ENCODE data around the gene INSM1. TPM values are rescaled to one million over a fixed set of nuclear protein-coding genes. Genes with fewer than 3 reads are reported as not detected.
"Not testable (repeated sequence)": the region's sequence is repeated elsewhere in the genome, so short reads cannot be mapped to it uniquely, and the experiment has no call there.

Gene INSM1
- total RNA-seq, 1 experiment from 2014 or later, result not detected

GRCh38 chr20:20343932-20344331 lies 24.0 kb upstream of the INSM1 start:
- H3K36me3 ChIP-seq (ENCODE audit: insufficient read depth, low read length), result no peaks in the 10 kb centered on the region
- H3K9me3 ChIP-seq (ENCODE audit: low read length), result no peaks in the 10 kb centered on the region
- no peaks in the 10 kb centered on the region for H4K20me1 ChIP-seq (ENCODE audit: insufficient read depth, low read depth, low read length)
- H3K9me2 ChIP-seq (replicated peaks; ENCODE audit: insufficient read depth, low read length), result no peaks in the 10 kb centered on the region
- no peak overlapping the region for H3K27ac ChIP-seq (ENCODE audit: low read length)
- no peaks in the 10 kb centered on the region for H3K4me1 ChIP-seq (ENCODE audit: low read length)
- no peak for DNase-seq
- no peak overlapping the region for H3K4me2 ChIP-seq (ENCODE audit: low read depth, low read length, poor library complexity, severe bottlenecking)
- no peaks in the 10 kb centered on the region for H3K27me3 ChIP-seq (ENCODE audit: low read length)
- no peak overlapping the region for H3K9ac ChIP-seq (ENCODE audit: low read length)
- H3K79me2 ChIP-seq (ENCODE audit: low read length), result no peaks in the 10 kb centered on the region
- H2AFZ ChIP-seq (ENCODE audit: low read length), result no peak overlapping the region
- no peak overlapping the region for H3K4me3 ChIP-seq (ENCODE audit: low read length)

GRCh38 chr20:20344476-20344875 lies 23.4 kb upstream of the INSM1 start:
- Histone ChIP-seq H3K9me3 (ENCODE audit: low read length) (no peaks in the 10 kb centered on the region), H3K27ac (ENCODE audit: low read length) (no peak overlapping the region), H3K4me3 (ENCODE audit: low read length) (no peak overlapping the region), H3K4me2 (ENCODE audit: low read depth, low read length, poor library complexity, severe bottlenecking) (no peak overlapping the region), H2AFZ (ENCODE audit: low read length) (no peak overlapping the region), H4K20me1 (ENCODE audit: insufficient read depth, low read depth, low read length) (no peaks in the 10 kb centered on the region), H3K9me2 (replicated peaks; ENCODE audit: insufficient read depth, low read length) (no peaks in the 10 kb centered on the region), H3K27me3 (ENCODE audit: low read length) (no peaks in the 10 kb centered on the region), H3K79me2 (ENCODE audit: low read length) (no peaks in the 10 kb centered on the region), H3K4me1 (ENCODE audit: low read length) (no peaks in the 10 kb centered on the region), H3K36me3 (ENCODE audit: insufficient read depth, low read length) (no peaks in the 10 kb centered on the region), H3K9ac (ENCODE audit: low read length) (no peak overlapping the region)
- no peak for DNase-seq

- Histone ChIP-seq H3K9me2 (replicated peaks; ENCODE audit: insufficient read depth, low read length) (no peaks in the 10 kb centered on the region), H3K9ac (ENCODE audit: low read length) (no peak overlapping the region), H3K79me2 (ENCODE audit: low read length) (no peaks in the 10 kb centered on the region), H3K4me2 (ENCODE audit: low read depth, low read length, poor library complexity, severe bottlenecking) (no peak overlapping the region), H2AFZ (ENCODE audit: low read length) (no peak overlapping the region), H4K20me1 (ENCODE audit: insufficient read depth, low read depth, low read length) (no peaks in the 10 kb centered on the region), H3K4me1 (ENCODE audit: low read length) (no peaks in the 10 kb centered on the region), H3K27ac (ENCODE audit: low read length) (no peak overlapping the region), H3K36me3 (ENCODE audit: insufficient read depth, low read length) (no peaks in the 10 kb centered on the region), H3K27me3 (ENCODE audit: low read length) (no peaks in the 10 kb centered on the region), H3K4me3 (ENCODE audit: low read length) (no peak overlapping the region), H3K9me3 (ENCODE audit: low read length) (peaks cover 7% of the 10 kb centered on the region; the same call in 1 of the 2 replicates)
- DNase-seq, result no peak
These were observed 14.3 kb upstream of the INSM1 start for GRCh38 chr20:20353576-20353975.

- H3K4me1 ChIP-seq (ENCODE audit: low read length); H3K36me3 ChIP-seq (ENCODE audit: insufficient read depth, low read length); H3K9me2 ChIP-seq (replicated peaks; ENCODE audit: insufficient read depth, low read length); H2AFZ ChIP-seq (ENCODE audit: low read length); H3K9me3 ChIP-seq (ENCODE audit: low read length); H4K20me1 ChIP-seq (ENCODE audit: insufficient read depth, low read depth, low read length); H3K27me3 ChIP-seq (ENCODE audit: low read length); H3K4me2 ChIP-seq (ENCODE audit: low read depth, low read length, poor library complexity, severe bottlenecking); H3K27ac ChIP-seq (ENCODE audit: low read length); H3K9ac ChIP-seq (ENCODE audit: low read length); H3K79me2 ChIP-seq (ENCODE audit: low read length); DNase-seq; H3K4me3 ChIP-seq (ENCODE audit: low read length): not testable (repeated sequence)
These were observed 12.4 kb upstream of the INSM1 start for GRCh38 chr20:20355503-20355902.

- no peaks in the 10 kb centered on the region for H3K4me1 ChIP-seq (ENCODE audit: low read length)
- no peak for DNase-seq
- H3K9me2 ChIP-seq (replicated peaks; ENCODE audit: insufficient read depth, low read length), result no peaks in the 10 kb centered on the region
- no peaks in the 10 kb centered on the region for H3K36me3 ChIP-seq (ENCODE audit: insufficient read depth, low read length)
- H2AFZ ChIP-seq (ENCODE audit: low read length), result no peak overlapping the region
- no peak overlapping the region for H3K27ac ChIP-seq (ENCODE audit: low read length)
- H3K27me3 ChIP-seq (ENCODE audit: low read length), result no peaks in the 10 kb centered on the region
- peaks cover 7% of the 10 kb centered on the region; the same call in 1 of the 2 replicates for H3K9me3 ChIP-seq (ENCODE audit: low read length)
- no peak overlapping the region for H3K4me3 ChIP-seq (ENCODE audit: low read length)
- H3K9ac ChIP-seq (ENCODE audit: low read length), result no peak overlapping the region
- no peaks in the 10 kb centered on the region for H3K79me2 ChIP-seq (ENCODE audit: low read length)
- no peak overlapping the region for H3K4me2 ChIP-seq (ENCODE audit: low read depth, low read length, poor library complexity, severe bottlenecking)
- H4K20me1 ChIP-seq (ENCODE audit: insufficient read depth, low read depth, low read length), result no peaks in the 10 kb centered on the region
These were observed 9.1 kb upstream of the INSM1 start for GRCh38 chr20:20358801-20359200.

GRCh38 chr20:20359628-20360027 lies 8.3 kb upstream of the INSM1 start:
- Histone ChIP-seq H2AFZ (ENCODE audit: low read length) (no peak overlapping the region), H4K20me1 (ENCODE audit: insufficient read depth, low read depth, low read length) (no peaks in the 10 kb centered on the region)

GRCh38 chr20:20360464-20360863 lies 7.4 kb upstream of the INSM1 start:
- H3K4me3 ChIP-seq (ENCODE audit: low read length), result no peak overlapping the region
- no peaks in the 10 kb centered on the region for H3K9me2 ChIP-seq (replicated peaks; ENCODE audit: insufficient read depth, low read length)
- H4K20me1 ChIP-seq (ENCODE audit: insufficient read depth, low read depth, low read length), result no peaks in the 10 kb centered on the region
- H3K27ac ChIP-seq (ENCODE audit: low read length), result no peak overlapping the region
- H3K9ac ChIP-seq (ENCODE audit: low read length), result no peak overlapping the region
- H3K4me2 ChIP-seq (ENCODE audit: low read depth, low read length, poor library complexity, severe bottlenecking), result no peak overlapping the region
- no peaks in the 10 kb centered on the region for H3K79me2 ChIP-seq (ENCODE audit: low read length)
- peak; percentile 74 for DNase-seq
- H3K4me1 ChIP-seq (ENCODE audit: low read length), result no peaks in the 10 kb centered on the region
- no peaks in the 10 kb centered on the region for H3K27me3 ChIP-seq (ENCODE audit: low read length)
- H3K9me3 ChIP-seq (ENCODE audit: low read length), result no peaks in the 10 kb centered on the region
- no peak overlapping the region for H2AFZ ChIP-seq (ENCODE audit: low read length)
- no peaks in the 10 kb centered on the region for H3K36me3 ChIP-seq (ENCODE audit: insufficient read depth, low read length)

More at GRCh38 chr20:20359628-20360027, 8.3 kb upstream of the INSM1 start:
- Histone ChIP-seq H3K79me2 (ENCODE audit: low read length) (no peaks in the 10 kb centered on the region), H3K4me1 (ENCODE audit: low read length) (no peaks in the 10 kb centered on the region), H3K27me3 (ENCODE audit: low read length) (no peaks in the 10 kb centered on the region), H3K4me3 (ENCODE audit: low read length) (no peak overlapping the region), H3K9ac (ENCODE audit: low read length) (no peak overlapping the region), H3K4me2 (ENCODE audit: low read depth, low read length, poor library complexity, severe bottlenecking) (no peak overlapping the region), H3K27ac (ENCODE audit: low read length) (no peak overlapping the region), H3K9me3 (ENCODE audit: low read length) (peaks cover 4% of the 10 kb centered on the region; the same call in 1 of the 2 replicates), H3K36me3 (ENCODE audit: insufficient read depth, low read length) (no peaks in the 10 kb centered on the region), H3K9me2 (replicated peaks; ENCODE audit: insufficient read depth, low read length) (no peaks in the 10 kb centered on the region)
- DNase-seq, result no peak

GRCh38 chr20:20362774-20363433 lies 5.0 kb upstream of the INSM1 start:
- Histone ChIP-seq H3K27me3 (ENCODE audit: low read length) (no peaks in the 10 kb centered on the region), H3K9me3 (ENCODE audit: low read length) (no peaks in the 10 kb centered on the region), H3K27ac (ENCODE audit: low read length) (no peak overlapping the region), H2AFZ (ENCODE audit: low read length) (no peak overlapping the region), H3K4me1 (ENCODE audit: low read length) (no peaks in the 10 kb centered on the region), H3K9ac (ENCODE audit: low read length) (no peak overlapping the region), H3K36me3 (ENCODE audit: insufficient read depth, low read length) (no peaks in the 10 kb centered on the region), H3K9me2 (replicated peaks; ENCODE audit: insufficient read depth, low read length) (no peaks in the 10 kb centered on the region), H4K20me1 (ENCODE audit: insufficient read depth, low read depth, low read length) (no peaks in the 10 kb centered on the region), H3K4me2 (ENCODE audit: low read depth, low read length, poor library complexity, severe bottlenecking) (no peak overlapping the region), H3K79me2 (ENCODE audit: low read length) (no peaks in the 10 kb centered on the region), H3K4me3 (ENCODE audit: low read length) (no peak overlapping the region)
- DNase-seq, result no peak
